ENCODE results near the gene DLG1.

DNA sequence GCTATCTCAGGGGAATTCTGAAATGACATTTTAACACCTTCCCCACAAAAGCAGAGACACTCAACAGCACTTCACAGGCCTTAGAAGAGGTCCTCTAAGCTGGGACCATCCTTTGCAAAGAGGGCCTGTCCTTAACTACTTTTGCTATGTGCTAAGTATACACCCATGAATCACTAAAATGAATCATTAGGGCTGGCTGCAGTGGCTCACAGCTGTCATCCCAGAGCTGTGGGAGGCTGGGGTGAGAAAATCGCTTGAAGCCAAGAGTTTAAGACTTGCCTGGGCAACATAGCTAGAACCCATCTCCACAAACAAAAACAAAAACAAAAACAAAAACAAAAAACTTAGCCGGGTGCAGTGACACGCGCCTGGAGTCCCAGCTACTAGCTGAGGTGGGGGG, 214.9 kb downstream of the DLG1 start:
- TF ChIP-seq, protein P1, sequence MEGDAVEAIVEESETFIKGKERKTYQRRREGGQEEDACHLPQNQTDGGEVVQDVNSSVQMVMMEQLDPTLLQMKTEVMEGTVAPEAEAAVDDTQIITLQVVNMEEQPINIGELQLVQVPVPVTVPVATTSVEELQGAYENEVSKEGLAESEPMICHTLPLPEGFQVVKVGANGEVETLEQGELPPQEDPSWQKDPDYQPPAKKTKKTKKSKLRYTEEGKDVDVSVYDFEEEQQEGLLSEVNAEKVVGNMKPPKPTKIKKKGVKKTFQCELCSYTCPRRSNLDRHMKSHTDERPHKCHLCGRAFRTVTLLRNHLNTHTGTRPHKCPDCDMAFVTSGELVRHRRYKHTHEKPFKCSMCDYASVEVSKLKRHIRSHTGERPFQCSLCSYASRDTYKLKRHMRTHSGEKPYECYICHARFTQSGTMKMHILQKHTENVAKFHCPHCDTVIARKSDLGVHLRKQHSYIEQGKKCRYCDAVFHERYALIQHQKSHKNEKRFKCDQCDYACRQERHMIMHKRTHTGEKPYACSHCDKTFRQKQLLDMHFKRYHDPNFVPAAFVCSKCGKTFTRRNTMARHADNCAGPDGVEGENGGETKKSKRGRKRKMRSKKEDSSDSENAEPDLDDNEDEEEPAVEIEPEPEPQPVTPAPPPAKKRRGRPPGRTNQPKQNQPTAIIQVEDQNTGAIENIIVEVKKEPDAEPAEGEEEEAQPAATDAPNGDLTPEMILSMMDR (IDR thresholded peaks at IDR 0.05): no peak
- TF ChIP-seq POLR2A (IDR thresholded peaks at IDR 0.05): no peak
